LNCAP (cell line): ENCODE measurements around the gene FMOD.

Source experiments
- CTCF ChIP-seq: fragments of 450-650 bp; IDR thresholded peaks from 2 replicates; pipeline ENCODE4 v1.5.1; 2017; ENCODE audit warnings: mild to moderate bottlenecking

Gene FMOD

GRCh38 chr1:203380420-203381150, 29.7 kb upstream of the FMOD start:
- no peak for TF ChIP-seq CTCF

- TF ChIP-seq CTCF = no peak
Observed at GRCh38 chr1:203379825-203380224, 28.9 kb upstream of the FMOD start.

GRCh38 chr1:203378556-203379245, 27.8 kb upstream of the FMOD start:
- TF ChIP-seq CTCF = no peak

GRCh38 chr1:203373991-203374390, 23.1 kb upstream of the FMOD start:
- TF ChIP-seq CTCF = no peak

GRCh38 chr1:203373002-203373401, 22.1 kb upstream of the FMOD start:
- no peak for TF ChIP-seq CTCF

- no peak for TF ChIP-seq CTCF
Observed at GRCh38 chr1:203371288-203371687, 20.4 kb upstream of the FMOD start.

- TF ChIP-seq CTCF = no peak
Observed at GRCh38 chr1:203369666-203370065, 18.7 kb upstream of the FMOD start.
